OCI-LY7 (cell line): ENCODE data around the gene SPAG5.

ENCODE experiments used
- EZH2phosphoT487 ChIP-seq: fragments of 200-600 bp; sonication (generic); IDR thresholded peaks from 2 replicates; pipeline ENCODE4 v1.6.1; 2018; ENCODE audit warnings: low read depth, borderline replicate concordance, mild to moderate bottlenecking, mixed run types, antibody characterized with exemption, low read length, moderate library complexity, mixed read lengths
- TF ChIP-seq, protein P1 (sequence below): fragments of 200-600 bp; sonication (generic); conservative IDR thresholded peaks from 2 replicates; pipeline ENCODE4 v1.5.1; 2014; ENCODE audit warnings: mild to moderate bottlenecking, antibody characterized with exemption, low read length, moderate library complexity, mixed read lengths

DNA sequence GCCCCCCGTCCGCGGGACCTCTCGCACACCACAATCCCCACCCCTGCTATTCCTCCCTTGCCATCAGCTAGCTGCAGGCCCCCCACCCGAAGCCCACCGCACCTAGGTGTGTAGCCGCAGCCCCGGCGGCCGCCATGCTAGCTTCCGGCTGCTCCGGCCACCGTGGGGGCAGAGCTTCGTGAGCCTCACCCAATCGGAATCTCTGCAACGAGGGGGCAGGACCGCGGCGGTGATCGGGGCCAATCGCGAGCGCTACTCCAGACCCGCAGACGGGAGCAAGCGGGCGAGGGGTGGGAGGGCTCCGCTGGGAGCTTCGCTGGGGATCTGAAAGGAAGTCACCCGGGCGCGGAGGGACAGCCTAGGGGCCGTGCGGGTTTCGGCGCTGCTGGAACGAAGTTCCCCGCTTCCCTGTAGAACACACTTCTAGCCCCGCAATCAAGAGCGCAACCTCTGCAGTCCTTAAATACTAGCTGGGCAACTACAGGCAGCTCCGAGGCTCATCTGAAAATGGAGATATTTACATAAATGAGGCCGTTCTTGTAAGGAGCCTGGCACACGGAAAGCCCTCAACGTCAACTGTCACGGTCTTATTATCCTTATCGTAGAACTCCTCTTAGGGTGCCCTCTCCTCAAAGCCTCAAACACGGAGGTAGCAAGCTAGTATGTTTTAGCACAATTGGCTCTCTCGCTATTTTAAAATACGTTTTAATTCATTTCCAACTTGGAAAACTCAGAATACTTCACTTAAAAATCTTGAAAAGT lies 27.3 kb downstream of the SPAG5 start, which contains the start of gene PIGS:
- TF ChIP-seq, protein P1, sequence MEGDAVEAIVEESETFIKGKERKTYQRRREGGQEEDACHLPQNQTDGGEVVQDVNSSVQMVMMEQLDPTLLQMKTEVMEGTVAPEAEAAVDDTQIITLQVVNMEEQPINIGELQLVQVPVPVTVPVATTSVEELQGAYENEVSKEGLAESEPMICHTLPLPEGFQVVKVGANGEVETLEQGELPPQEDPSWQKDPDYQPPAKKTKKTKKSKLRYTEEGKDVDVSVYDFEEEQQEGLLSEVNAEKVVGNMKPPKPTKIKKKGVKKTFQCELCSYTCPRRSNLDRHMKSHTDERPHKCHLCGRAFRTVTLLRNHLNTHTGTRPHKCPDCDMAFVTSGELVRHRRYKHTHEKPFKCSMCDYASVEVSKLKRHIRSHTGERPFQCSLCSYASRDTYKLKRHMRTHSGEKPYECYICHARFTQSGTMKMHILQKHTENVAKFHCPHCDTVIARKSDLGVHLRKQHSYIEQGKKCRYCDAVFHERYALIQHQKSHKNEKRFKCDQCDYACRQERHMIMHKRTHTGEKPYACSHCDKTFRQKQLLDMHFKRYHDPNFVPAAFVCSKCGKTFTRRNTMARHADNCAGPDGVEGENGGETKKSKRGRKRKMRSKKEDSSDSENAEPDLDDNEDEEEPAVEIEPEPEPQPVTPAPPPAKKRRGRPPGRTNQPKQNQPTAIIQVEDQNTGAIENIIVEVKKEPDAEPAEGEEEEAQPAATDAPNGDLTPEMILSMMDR, result no peak
- no peak for TF ChIP-seq EZH2phosphoT487
